SK-N-SH treated with all-trans-retinoic acid at 6 μM for 48 hours (cell line): ENCODE results near the gene LDB2.

Experiments
- OSR1 ChIP-seq: fragments of 250-450 bp; sonication (Bioruptor Pico); IDR thresholded peaks from 2 replicates; pipeline ENCODE4 v1.8.0; 2022; ENCODE audit warnings: moderate library complexity, mild to moderate bottlenecking, inconsistent platforms
- PATZ1 ChIP-seq: fragments of 250-450 bp; sonication (Bioruptor Pico); IDR thresholded peaks from 2 replicates; pipeline ENCODE4 v1.8.0; 2020; ENCODE audit warnings: mild to moderate bottlenecking, moderate library complexity, borderline replicate concordance

- TF ChIP-seq OSR1 (CRISPR knock-in tag), result no peak
- TF ChIP-seq PATZ1 (CRISPR knock-in tag), result no peak
These were observed 133.8 kb downstream of the LDB2 start for GRCh38 chr4:16764622-16765021.
